ENCODE data around the gene HMGXB3.
A peak's percentile ranks its signal among the peaks of the same experiment; 100 is the strongest.

The HMGXB3 gene

GRCh38 chr5:149961186-149961685, 39.3 kb upstream of the HMGXB3 start:
- H3K27me3 ChIP-seq (ENCODE audit: control insufficient read depth, insufficient read depth, low read length): peaks cover 8% of the 10 kb centered on the region
- peak overlapping the region; percentile 91 for H3K4me3 ChIP-seq (ENCODE audit: low read depth, low read length)
- H3K9me3 ChIP-seq (ENCODE audit: control insufficient read depth, insufficient read depth, low read length): no peaks in the 10 kb centered on the region
- H3K4me1 ChIP-seq (ENCODE audit: control insufficient read depth, insufficient read depth, low read length): peaks cover 12% of the 10 kb centered on the region; the same call in 1 of the 2 replicates
- no peaks in the 10 kb centered on the region for H3K36me3 ChIP-seq (ENCODE audit: control insufficient read depth, insufficient read depth, low read length)
- H3K27ac ChIP-seq (ENCODE audit: low read depth, low read length): no peak overlapping the region
- peak overlapping the region; percentile 64; the same call in 1 of the 2 replicates for H3K9ac ChIP-seq (ENCODE audit: low read depth, low read length)

- Histone ChIP-seq H3K27me3 (ENCODE audit: control insufficient read depth, insufficient read depth, low read length) (peaks cover 8% of the 10 kb centered on the region), H3K27ac (ENCODE audit: low read depth, low read length) (no peak overlapping the region), H3K4me1 (ENCODE audit: control insufficient read depth, insufficient read depth, low read length) (peaks cover 12% of the 10 kb centered on the region; the same call in 1 of the 2 replicates), H3K4me3 (ENCODE audit: low read depth, low read length) (peak overlapping the region; percentile 91; the same call in 1 of the 2 replicates), H3K9ac (ENCODE audit: low read depth, low read length) (no peak overlapping the region), H3K9me3 (ENCODE audit: control insufficient read depth, insufficient read depth, low read length) (no peaks in the 10 kb centered on the region), H3K36me3 (ENCODE audit: control insufficient read depth, insufficient read depth, low read length) (no peaks in the 10 kb centered on the region)
Observed at GRCh38 chr5:149961957-149962409, 38.6 kb upstream of the HMGXB3 start.

GRCh38 chr5:149962601-149963300, 37.8 kb upstream of the HMGXB3 start:
- no peak overlapping the region for H3K27ac ChIP-seq (ENCODE audit: low read depth, low read length)
- no peaks in the 10 kb centered on the region for H3K9me3 ChIP-seq (ENCODE audit: control insufficient read depth, insufficient read depth, low read length)
- H3K9ac ChIP-seq (ENCODE audit: low read depth, low read length): no peak overlapping the region
- H3K36me3 ChIP-seq (ENCODE audit: control insufficient read depth, insufficient read depth, low read length): no peaks in the 10 kb centered on the region
- peaks cover 8% of the 10 kb centered on the region for H3K27me3 ChIP-seq (ENCODE audit: control insufficient read depth, insufficient read depth, low read length)
- H3K4me3 ChIP-seq (ENCODE audit: low read depth, low read length): no peak overlapping the region
- H3K4me1 ChIP-seq (ENCODE audit: control insufficient read depth, insufficient read depth, low read length): peaks cover 12% of the 10 kb centered on the region; the same call in 1 of the 2 replicates

GRCh38 chr5:149963729-149964128, 36.8 kb upstream of the HMGXB3 start:
- no peaks in the 10 kb centered on the region for H3K36me3 ChIP-seq (ENCODE audit: control insufficient read depth, insufficient read depth, low read length)
- H3K9ac ChIP-seq (ENCODE audit: low read depth, low read length): no peak overlapping the region
- H3K9me3 ChIP-seq (ENCODE audit: control insufficient read depth, insufficient read depth, low read length): no peaks in the 10 kb centered on the region
- peaks cover 8% of the 10 kb centered on the region for H3K27me3 ChIP-seq (ENCODE audit: control insufficient read depth, insufficient read depth, low read length)
- no peak overlapping the region for H3K4me3 ChIP-seq (ENCODE audit: low read depth, low read length)
- peaks cover 12% of the 10 kb centered on the region; the same call in 1 of the 2 replicates for H3K4me1 ChIP-seq (ENCODE audit: control insufficient read depth, insufficient read depth, low read length)
- no peak overlapping the region for H3K27ac ChIP-seq (ENCODE audit: low read depth, low read length)

GRCh38 chr5:149966946-149967345, 33.6 kb upstream of the HMGXB3 start:
- no peak overlapping the region for H3K9ac ChIP-seq (ENCODE audit: low read depth, low read length)
- no peaks in the 10 kb centered on the region; the same call in 1 of the 2 replicates for H3K27me3 ChIP-seq (ENCODE audit: control insufficient read depth, insufficient read depth, low read length)
- no peaks in the 10 kb centered on the region for H3K4me1 ChIP-seq (ENCODE audit: control insufficient read depth, insufficient read depth, low read length)
- no peak overlapping the region for H3K4me3 ChIP-seq (ENCODE audit: low read depth, low read length)
- no peaks in the 10 kb centered on the region for H3K9me3 ChIP-seq (ENCODE audit: control insufficient read depth, insufficient read depth, low read length)
- no peak overlapping the region for H3K27ac ChIP-seq (ENCODE audit: low read depth, low read length)
- H3K36me3 ChIP-seq (ENCODE audit: control insufficient read depth, insufficient read depth, low read length): no peaks in the 10 kb centered on the region

- H3K9ac ChIP-seq (ENCODE audit: low read depth, low read length): no peak overlapping the region
- no peaks in the 10 kb centered on the region for H3K9me3 ChIP-seq (ENCODE audit: control insufficient read depth, insufficient read depth, low read length)
- H3K27me3 ChIP-seq (ENCODE audit: control insufficient read depth, insufficient read depth, low read length): no peaks in the 10 kb centered on the region
- no peak overlapping the region for H3K4me3 ChIP-seq (ENCODE audit: low read depth, low read length)
- no peaks in the 10 kb centered on the region for H3K4me1 ChIP-seq (ENCODE audit: control insufficient read depth, insufficient read depth, low read length)
- no peak overlapping the region for H3K27ac ChIP-seq (ENCODE audit: low read depth, low read length)
- no peaks in the 10 kb centered on the region for H3K36me3 ChIP-seq (ENCODE audit: control insufficient read depth, insufficient read depth, low read length)
Observed at GRCh38 chr5:149969181-149969930, 31.2 kb upstream of the HMGXB3 start.

GRCh38 chr5:149975409-149975808, 25.1 kb upstream of the HMGXB3 start:
- H3K36me3 ChIP-seq (ENCODE audit: control insufficient read depth, insufficient read depth, low read length): peaks cover 10% of the 10 kb centered on the region
- H3K4me1 ChIP-seq (ENCODE audit: control insufficient read depth, insufficient read depth, low read length): no peaks in the 10 kb centered on the region
- H3K27ac ChIP-seq (ENCODE audit: low read depth, low read length): no peak overlapping the region
- H3K4me3 ChIP-seq (ENCODE audit: low read depth, low read length): no peak overlapping the region
- H3K9me3 ChIP-seq (ENCODE audit: control insufficient read depth, insufficient read depth, low read length): no peaks in the 10 kb centered on the region
- no peak overlapping the region for H3K9ac ChIP-seq (ENCODE audit: low read depth, low read length)
- no peaks in the 10 kb centered on the region for H3K27me3 ChIP-seq (ENCODE audit: control insufficient read depth, insufficient read depth, low read length)

- Histone ChIP-seq H3K4me3 (ENCODE audit: low read depth, low read length) (no peak overlapping the region), H3K27ac (ENCODE audit: low read depth, low read length) (no peak overlapping the region), H3K9me3 (ENCODE audit: control insufficient read depth, insufficient read depth, low read length) (no peaks in the 10 kb centered on the region), H3K27me3 (ENCODE audit: control insufficient read depth, insufficient read depth, low read length) (no peaks in the 10 kb centered on the region), H3K36me3 (ENCODE audit: control insufficient read depth, insufficient read depth, low read length) (peaks cover 17% of the 10 kb centered on the region), H3K9ac (ENCODE audit: low read depth, low read length) (no peak overlapping the region), H3K4me1 (ENCODE audit: control insufficient read depth, insufficient read depth, low read length) (no peaks in the 10 kb centered on the region)
Observed at GRCh38 chr5:149979896-149980295, 20.6 kb upstream of the HMGXB3 start.

- Histone ChIP-seq H3K4me3 (ENCODE audit: low read depth, low read length) (no peak overlapping the region), H3K9ac (ENCODE audit: low read depth, low read length) (no peak overlapping the region), H3K27me3 (ENCODE audit: control insufficient read depth, insufficient read depth, low read length) (no peaks in the 10 kb centered on the region), H3K27ac (ENCODE audit: low read depth, low read length) (no peak overlapping the region), H3K36me3 (ENCODE audit: control insufficient read depth, insufficient read depth, low read length) (peaks cover 17% of the 10 kb centered on the region), H3K4me1 (ENCODE audit: control insufficient read depth, insufficient read depth, low read length) (no peaks in the 10 kb centered on the region), H3K9me3 (ENCODE audit: control insufficient read depth, insufficient read depth, low read length) (no peaks in the 10 kb centered on the region)
Observed at GRCh38 chr5:149981206-149981605, 19.3 kb upstream of the HMGXB3 start.

- peaks cover 17% of the 10 kb centered on the region for H3K36me3 ChIP-seq (ENCODE audit: control insufficient read depth, insufficient read depth, low read length)
- no peaks in the 10 kb centered on the region for H3K4me1 ChIP-seq (ENCODE audit: control insufficient read depth, insufficient read depth, low read length)
- H3K27ac ChIP-seq (ENCODE audit: low read depth, low read length): no peak overlapping the region
Observed at GRCh38 chr5:149982505-149982904, 18.0 kb upstream of the HMGXB3 start.

GRCh38 chr5:149988126-149988525, 12.4 kb upstream of the HMGXB3 start:
- Histone ChIP-seq H3K27me3 (ENCODE audit: control insufficient read depth, insufficient read depth, low read length) (no peaks in the 10 kb centered on the region), H3K4me1 (ENCODE audit: control insufficient read depth, insufficient read depth, low read length) (no peaks in the 10 kb centered on the region), H3K9ac (ENCODE audit: low read depth, low read length) (no peak overlapping the region), H3K36me3 (ENCODE audit: control insufficient read depth, insufficient read depth, low read length) (no peaks in the 10 kb centered on the region), H3K4me3 (ENCODE audit: low read depth, low read length) (no peak overlapping the region), H3K9me3 (ENCODE audit: control insufficient read depth, insufficient read depth, low read length) (no peaks in the 10 kb centered on the region), H3K27ac (ENCODE audit: low read depth, low read length) (no peak overlapping the region)

More at GRCh38 chr5:149982505-149982904, 18.0 kb upstream of the HMGXB3 start:
- Histone ChIP-seq H3K9ac (ENCODE audit: low read depth, low read length) (no peak overlapping the region), H3K4me3 (ENCODE audit: low read depth, low read length) (no peak overlapping the region), H3K27me3 (ENCODE audit: control insufficient read depth, insufficient read depth, low read length) (no peaks in the 10 kb centered on the region), H3K9me3 (ENCODE audit: control insufficient read depth, insufficient read depth, low read length) (no peaks in the 10 kb centered on the region)
